Stomach (tissue), 4 donors: Measurements from ENCODE around the gene SSTR5.

Experiments
- CTCF ChIP-seq, 7 experiments: fragments of 450-650 bp in 4 of 7; fragments of 200-600 bp in 3 of 7; sonication (generic) in 3 of 7; IDR thresholded peaks; one replicate each; pipeline ENCODE4 v1.5.1; 2016 to 2019; ENCODE audit warnings: antibody characterized with exemption in 7 of 7, control low read depth in 2 of 7, mild to moderate bottlenecking in 1 of 7
- EP300 ChIP-seq: sonication (generic); formaldehyde crosslinking; IDR thresholded peaks from one replicate; pipeline ENCODE4 v1.6.1; 2017; ENCODE audit warnings: antibody characterized with exemption
- POLR2A ChIP-seq, 4 donors: fragments of 450-650 bp; IDR thresholded peaks; one replicate each; pipeline ENCODE4 v1.6.1; 2016; ENCODE audit warnings: antibody characterized with exemption in 4 of 4, control low read depth in 2 of 4, mild to moderate bottlenecking in 1 of 4, moderate library complexity in 1 of 4
- POLR2AphosphoS5 ChIP-seq, 3 donors: sonication (generic); formaldehyde crosslinking; IDR thresholded peaks; one replicate each; pipeline ENCODE4 v1.6.1; 2016; ENCODE audit warnings: antibody characterized with exemption in 3 of 3

- TF ChIP-seq CTCF (IDR thresholded peaks at IDR 0.05): no peak
- no peak for TF ChIP-seq POLR2AphosphoS5 (IDR thresholded peaks at IDR 0.05)
- TF ChIP-seq EP300: no peak
- no peak for TF ChIP-seq POLR2A (IDR thresholded peaks at IDR 0.05)
These were observed 27.9 kb upstream of the SSTR5 start for GRCh38 chr16:1044460-1045309.
